ENCODE measurements around the gene PRDM16. TPM values are rescaled to one million over a fixed set of nuclear protein-coding genes. Genes with fewer than 3 reads are reported as not detected.
A peak's percentile ranks its signal among the peaks of the same experiment; 100 is the strongest.

PRDM16 gene
- total and polyA plus RNA-seq, 2 of the 13 experiments (the other 11 are each of a cell fraction or from before 2014, with no cell fraction given), result 0.15 to 0.81 TPM

DNA sequence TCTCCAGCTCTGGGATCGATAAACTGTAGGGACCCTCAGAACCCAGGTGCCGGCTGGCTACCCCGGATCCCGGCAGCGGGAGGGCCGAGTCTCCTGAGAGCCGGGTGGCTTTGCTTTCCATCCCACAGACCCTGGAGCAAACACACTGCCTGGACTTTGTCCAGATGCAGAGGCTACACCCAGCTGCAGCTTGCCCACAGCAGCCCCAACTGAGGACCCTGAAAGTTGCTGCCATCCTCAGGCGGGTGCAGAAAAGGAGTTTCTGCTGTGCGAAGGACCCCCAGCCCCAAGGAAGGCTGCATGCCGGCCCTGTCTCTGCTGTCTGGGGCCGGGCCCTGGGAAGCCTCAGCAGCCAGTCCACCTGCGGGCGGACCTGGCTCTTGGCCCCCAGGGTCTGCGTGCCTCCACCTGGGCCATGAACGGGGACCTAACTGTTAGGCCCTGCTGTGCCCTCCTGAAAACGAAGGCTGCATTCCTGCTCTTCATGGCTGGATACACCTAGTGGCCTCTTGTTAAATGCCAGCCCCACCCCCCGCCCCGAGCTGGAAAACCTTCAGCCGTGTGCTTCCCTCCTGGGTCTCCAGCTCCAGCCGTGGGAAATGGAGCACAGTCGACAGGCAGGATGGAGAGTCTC lies 287.9 kb downstream of the PRDM16 start (continued):
- 0 out of 2 replicates have a peak, but pooled peaks have one; percentile 11 for TF ChIP-seq GFI1 (CRISPR knock-in tag; IDR thresholded peaks at IDR 0.05; ENCODE audit: borderline replicate concordance)
- no peak for TF ChIP-seq MTF1 (CRISPR knock-in tag; IDR thresholded peaks at IDR 0.05)
- no peak for TF ChIP-seq PAF1 (CRISPR knock-in tag; IDR thresholded peaks at IDR 0.05)
- TF ChIP-seq ZFP41 (CRISPR knock-in tag; IDR thresholded peaks at IDR 0.05; ENCODE audit: borderline replicate concordance), result no peak
- TF ChIP-seq FOSL2 (CRISPR knock-in tag; IDR thresholded peaks at IDR 0.05), result no peak
- TF ChIP-seq EZH2 (conservative IDR thresholded peaks at IDR 0.05; ENCODE audit: low read depth, low read length), result no peak
- TF ChIP-seq, protein P1, sequence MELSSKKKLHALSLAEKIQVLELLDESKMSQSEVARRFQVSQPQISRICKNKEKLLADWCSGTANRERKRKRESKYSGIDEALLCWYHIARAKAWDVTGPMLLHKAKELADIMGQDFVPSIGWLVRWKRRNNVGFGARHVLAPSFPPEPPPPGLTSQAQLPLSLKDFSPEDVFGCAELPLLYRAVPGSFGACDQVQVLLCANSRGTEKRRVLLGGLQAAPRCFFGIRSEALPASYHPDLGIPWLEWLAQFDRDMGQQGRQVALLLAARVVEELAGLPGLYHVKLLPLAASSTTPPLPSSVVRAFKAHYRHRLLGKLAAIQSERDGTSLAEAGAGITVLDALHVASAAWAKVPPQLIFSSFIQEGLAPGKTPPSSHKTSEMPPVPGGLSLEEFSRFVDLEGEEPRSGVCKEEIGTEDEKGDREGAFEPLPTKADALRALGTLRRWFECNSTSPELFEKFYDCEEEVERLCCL (CRISPR knock-in tag; IDR thresholded peaks at IDR 0.05; ENCODE audit: borderline replicate concordance), result no peak
- TF ChIP-seq KLF11 (CRISPR knock-in tag; IDR thresholded peaks at IDR 0.05), result no peak
- TF ChIP-seq STAG1 (CRISPR knock-in tag; IDR thresholded peaks at IDR 0.05), result peak; percentile 36
- TF ChIP-seq LCORL (IDR thresholded peaks at IDR 0.05), result no peak
- TF ChIP-seq LCORL (CRISPR knock-in tag; IDR thresholded peaks at IDR 0.05), result peak; percentile 63; the same call in 1 of the 2 replicates
- TF ChIP-seq SRY (CRISPR knock-in tag; IDR thresholded peaks at IDR 0.05), result 0 out of 2 replicates have a peak, but pooled peaks have one; percentile 44
- TF ChIP-seq ZNF350 (CRISPR knock-in tag; IDR thresholded peaks at IDR 0.05; ENCODE audit: borderline replicate concordance, low read depth), result no peak
- TF ChIP-seq, protein P2, sequence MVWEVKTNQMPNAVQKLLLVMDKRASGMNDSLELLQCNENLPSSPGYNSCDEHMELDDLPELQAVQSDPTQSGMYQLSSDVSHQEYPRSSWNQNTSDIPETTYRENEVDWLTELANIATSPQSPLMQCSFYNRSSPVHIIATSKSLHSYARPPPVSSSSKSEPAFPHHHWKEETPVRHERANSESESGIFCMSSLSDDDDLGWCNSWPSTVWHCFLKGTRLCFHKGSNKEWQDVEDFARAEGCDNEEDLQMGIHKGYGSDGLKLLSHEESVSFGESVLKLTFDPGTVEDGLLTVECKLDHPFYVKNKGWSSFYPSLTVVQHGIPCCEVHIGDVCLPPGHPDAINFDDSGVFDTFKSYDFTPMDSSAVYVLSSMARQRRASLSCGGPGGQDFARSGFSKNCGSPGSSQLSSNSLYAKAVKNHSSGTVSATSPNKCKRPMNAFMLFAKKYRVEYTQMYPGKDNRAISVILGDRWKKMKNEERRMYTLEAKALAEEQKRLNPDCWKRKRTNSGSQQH (CRISPR knock-in tag; IDR thresholded peaks at IDR 0.05; ENCODE audit: low read depth), result no peak
- TF ChIP-seq, protein P3, sequence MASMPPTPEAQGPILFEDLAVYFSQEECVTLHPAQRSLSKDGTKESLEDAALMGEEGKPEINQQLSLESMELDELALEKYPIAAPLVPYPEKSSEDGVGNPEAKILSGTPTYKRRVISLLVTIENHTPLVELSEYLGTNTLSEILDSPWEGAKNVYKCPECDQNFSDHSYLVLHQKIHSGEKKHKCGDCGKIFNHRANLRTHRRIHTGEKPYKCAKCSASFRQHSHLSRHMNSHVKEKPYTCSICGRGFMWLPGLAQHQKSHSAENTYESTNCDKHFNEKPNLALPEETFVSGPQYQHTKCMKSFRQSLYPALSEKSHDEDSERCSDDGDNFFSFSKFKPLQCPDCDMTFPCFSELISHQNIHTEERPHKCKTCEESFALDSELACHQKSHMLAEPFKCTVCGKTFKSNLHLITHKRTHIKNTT (CRISPR knock-in tag; IDR thresholded peaks at IDR 0.05), result no peak
- no peak for TF ChIP-seq SAP130 (CRISPR knock-in tag; IDR thresholded peaks at IDR 0.05; ENCODE audit: low read depth)
- no peak for TF ChIP-seq ZNF556 (CRISPR knock-in tag; IDR thresholded peaks at IDR 0.05; ENCODE audit: borderline replicate concordance)
- TF ChIP-seq KDM5A (IDR thresholded peaks at IDR 0.05; ENCODE audit: borderline replicate concordance, low read length), result no peak
- TF ChIP-seq, protein P4, sequence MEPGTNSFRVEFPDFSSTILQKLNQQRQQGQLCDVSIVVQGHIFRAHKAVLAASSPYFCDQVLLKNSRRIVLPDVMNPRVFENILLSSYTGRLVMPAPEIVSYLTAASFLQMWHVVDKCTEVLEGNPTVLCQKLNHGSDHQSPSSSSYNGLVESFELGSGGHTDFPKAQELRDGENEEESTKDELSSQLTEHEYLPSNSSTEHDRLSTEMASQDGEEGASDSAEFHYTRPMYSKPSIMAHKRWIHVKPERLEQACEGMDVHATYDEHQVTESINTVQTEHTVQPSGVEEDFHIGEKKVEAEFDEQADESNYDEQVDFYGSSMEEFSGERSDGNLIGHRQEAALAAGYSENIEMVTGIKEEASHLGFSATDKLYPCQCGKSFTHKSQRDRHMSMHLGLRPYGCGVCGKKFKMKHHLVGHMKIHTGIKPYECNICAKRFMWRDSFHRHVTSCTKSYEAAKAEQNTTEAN (CRISPR knock-in tag; conservative IDR thresholded peaks at IDR 0.05), result no peak
- TF ChIP-seq TSC22D2 (CRISPR knock-in tag; IDR thresholded peaks at IDR 0.05; ENCODE audit: borderline replicate concordance), result no peak
- TF ChIP-seq RCOR2 (CRISPR knock-in tag; IDR thresholded peaks at IDR 0.05), result no peak
- TF ChIP-seq, protein P5, sequence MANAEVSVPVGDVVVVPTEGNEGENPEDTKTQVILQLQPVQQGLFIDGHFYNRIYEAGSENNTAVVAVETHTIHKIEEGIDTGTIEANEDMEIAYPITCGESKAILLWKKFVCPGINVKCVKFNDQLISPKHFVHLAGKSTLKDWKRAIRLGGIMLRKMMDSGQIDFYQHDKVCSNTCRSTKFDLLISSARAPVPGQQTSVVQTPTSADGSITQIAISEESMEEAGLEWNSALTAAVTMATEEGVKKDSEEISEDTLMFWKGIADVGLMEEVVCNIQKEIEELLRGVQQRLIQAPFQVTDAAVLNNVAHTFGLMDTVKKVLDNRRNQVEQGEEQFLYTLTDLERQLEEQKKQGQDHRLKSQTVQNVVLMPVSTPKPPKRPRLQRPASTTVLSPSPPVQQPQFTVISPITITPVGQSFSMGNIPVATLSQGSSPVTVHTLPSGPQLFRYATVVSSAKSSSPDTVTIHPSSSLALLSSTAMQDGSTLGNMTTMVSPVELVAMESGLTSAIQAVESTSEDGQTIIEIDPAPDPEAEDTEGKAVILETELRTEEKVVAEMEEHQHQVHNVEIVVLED (CRISPR knock-in tag; IDR thresholded peaks at IDR 0.05; ENCODE audit: borderline replicate concordance), result no peak
